Activated CD8-positive, alpha-beta T cell treated with anti-CD3 and anti-CD28 coated beads for 36 hours (primary cell): ENCODE measurements around the gene CARM1. TPM values are rescaled to one million over a fixed set of nuclear protein-coding genes. Genes with fewer than 3 reads are reported as not detected.

Source experiments
- ATAC-seq: fragments of 200-7000 bp; cut with Tn5 transposase; one replicate; pipeline ENCODE4 v1.10.0; 2021; ENCODE audit warnings: mild to moderate bottlenecking, moderate library complexity
- CTCF ChIA-PET: fragments of 350-600 bp; sonication (Branson Sonifier 250); formaldehyde crosslinking; loops from one replicate; lab custom pipeline; 2021; ENCODE audit warnings: antibody characterized with exemption; lab: Charles Lee
- POLR2A ChIA-PET: fragments of 350-600 bp; sonication (Branson Sonifier 250); formaldehyde crosslinking; loops from one replicate; lab custom pipeline; 2021; ENCODE audit warnings: antibody characterized with exemption; lab: Charles Lee
- DNase-seq: peaks from one replicate; pipeline ENCODE4 v3.0.0-alpha.2; 2020
- H3K27ac Mint-ChIP-seq: one replicate; pipeline ENCODE4 v1.8.0; 2021; ENCODE audit warnings: mild to moderate bottlenecking, mixed read lengths
- H3K27me3 Mint-ChIP-seq: one replicate; pipeline ENCODE4 v1.8.0; 2021; ENCODE audit warnings: mixed read lengths
- H3K36me3 Mint-ChIP-seq: one replicate; pipeline ENCODE4 v1.8.0; 2021; ENCODE audit warnings: low read depth, mixed read lengths
- H3K4me1 Mint-ChIP-seq: one replicate; pipeline ENCODE4 v1.8.0; 2021; ENCODE audit warnings: low read depth, mixed read lengths
- H3K4me3 Mint-ChIP-seq: one replicate; pipeline ENCODE4 v1.8.0; 2021; ENCODE audit warnings: mild to moderate bottlenecking, moderate library complexity, mixed read lengths
- H3K9me3 Mint-ChIP-seq: one replicate; pipeline ENCODE4 v1.8.0; 2021; ENCODE audit warnings: mixed read lengths
- intact Hi-C: fragments of 100-400 bp; cut with micrococcal nuclease; formaldehyde crosslinking; loops from one replicate; pipeline ENCODE4 v1.10.0; 2022
- total RNA-seq, 2 experiments: library from RNA; stranded (reverse); gene quantifications; one replicate each; pipeline ENCODE4 v1.2.3, GENCODE V29; 2021
- TF ChIP-seq, protein P1 (sequence below): fragments of 200-600 bp; IDR thresholded peaks from one replicate; pipeline ENCODE4 v1.8.0; 2022; ENCODE audit warnings: antibody characterized with exemption, mild to moderate bottlenecking

CARM1 gene
- total RNA-seq, 2 experiments from 2014 or later, result 95.1 to 95.4 TPM

DNA sequence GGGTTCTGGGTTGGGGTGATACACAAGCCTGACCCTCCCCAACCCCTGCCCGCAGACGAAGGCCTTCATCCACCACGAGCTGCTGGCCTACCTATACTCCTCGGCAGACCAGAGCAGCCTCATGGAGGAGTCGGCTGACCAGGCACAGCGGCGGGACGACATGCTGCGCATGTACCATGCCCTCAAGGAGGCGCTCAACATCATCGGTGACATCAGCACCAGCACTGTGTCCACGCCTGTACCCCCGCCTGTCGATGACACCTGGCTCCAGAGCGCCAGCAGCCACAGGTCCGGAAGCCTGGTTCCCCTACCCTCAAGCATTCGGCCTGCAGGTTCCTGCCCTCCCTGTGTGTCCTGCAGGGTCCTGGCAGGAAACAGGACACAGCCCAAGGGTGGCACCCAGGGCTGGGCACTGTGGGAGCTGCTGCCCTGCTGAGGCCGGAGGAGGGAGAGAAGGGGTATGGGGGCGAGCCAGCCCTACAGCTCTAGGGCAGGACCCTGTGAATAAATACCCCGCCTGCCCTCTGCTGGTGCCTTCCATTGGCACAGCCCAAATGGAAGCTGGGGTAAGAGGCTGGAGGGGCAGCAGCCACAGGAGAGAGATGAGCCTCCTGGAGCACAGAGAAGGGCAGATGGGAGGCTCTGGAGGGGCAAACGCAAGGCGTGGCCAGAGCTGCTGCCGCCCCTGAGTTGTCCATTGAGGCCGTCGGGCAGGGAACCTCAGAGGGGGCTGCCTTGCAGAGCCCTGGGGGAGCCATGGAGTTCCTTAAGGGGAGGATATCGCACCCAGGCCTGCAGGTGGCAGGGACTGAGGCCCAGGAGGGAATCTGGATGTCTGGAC lies 42.2 kb upstream of the CARM1 start:
- H3K36me3 Mint-ChIP-seq, result peaks cover 9% of the 10 kb centered on the region
- ChIA-PET CTCF (interaction anchor here (1.2 to 2.9 kb wide), 4 partner anchors 7 to 112 kb away, joined by 3 to 17 read pairs (median 9); partner anchors contain the start of gene DNM2), POLR2A (no interaction called here)
- no peak overlapping the region for H3K4me3 Mint-ChIP-seq
- H3K9me3 Mint-ChIP-seq, result no peaks in the 10 kb centered on the region
- DNase-seq, result peak; percentile 38
- no peaks in the 10 kb centered on the region for H3K4me1 Mint-ChIP-seq
- intact Hi-C loops, result no loop called here
- TF ChIP-seq, protein P1, sequence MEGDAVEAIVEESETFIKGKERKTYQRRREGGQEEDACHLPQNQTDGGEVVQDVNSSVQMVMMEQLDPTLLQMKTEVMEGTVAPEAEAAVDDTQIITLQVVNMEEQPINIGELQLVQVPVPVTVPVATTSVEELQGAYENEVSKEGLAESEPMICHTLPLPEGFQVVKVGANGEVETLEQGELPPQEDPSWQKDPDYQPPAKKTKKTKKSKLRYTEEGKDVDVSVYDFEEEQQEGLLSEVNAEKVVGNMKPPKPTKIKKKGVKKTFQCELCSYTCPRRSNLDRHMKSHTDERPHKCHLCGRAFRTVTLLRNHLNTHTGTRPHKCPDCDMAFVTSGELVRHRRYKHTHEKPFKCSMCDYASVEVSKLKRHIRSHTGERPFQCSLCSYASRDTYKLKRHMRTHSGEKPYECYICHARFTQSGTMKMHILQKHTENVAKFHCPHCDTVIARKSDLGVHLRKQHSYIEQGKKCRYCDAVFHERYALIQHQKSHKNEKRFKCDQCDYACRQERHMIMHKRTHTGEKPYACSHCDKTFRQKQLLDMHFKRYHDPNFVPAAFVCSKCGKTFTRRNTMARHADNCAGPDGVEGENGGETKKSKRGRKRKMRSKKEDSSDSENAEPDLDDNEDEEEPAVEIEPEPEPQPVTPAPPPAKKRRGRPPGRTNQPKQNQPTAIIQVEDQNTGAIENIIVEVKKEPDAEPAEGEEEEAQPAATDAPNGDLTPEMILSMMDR, result peak; percentile 22
- no peaks in the 10 kb centered on the region for H3K27me3 Mint-ChIP-seq
- no peak overlapping the region for H3K27ac Mint-ChIP-seq
- ATAC-seq, result peak; percentile 55

- intact Hi-C loops, result no loop called here
- TF ChIP-seq, protein P1, result no peak
These were observed 41.4 kb upstream of the CARM1 start for GRCh38 chr19:10829967-10830366.

GRCh38 chr19:10830370-10830769 lies 41.0 kb upstream of the CARM1 start:
- Mint-ChIP-seq H3K27ac (peak overlapping the region; percentile 24), H3K27me3 (no peaks in the 10 kb centered on the region), H3K4me3 (no peak overlapping the region), H3K36me3 (peaks cover 5% of the 10 kb centered on the region), H3K9me3 (no peaks in the 10 kb centered on the region), H3K4me1 (peaks cover 2% of the 10 kb centered on the region)
- ChIA-PET CTCF (interaction anchor here (1.6 kb wide), 1 partner anchor 113 kb away, joined by 4 read pairs; the partner anchor contains the start of gene DNM2), POLR2A (interaction anchor here (0.8 to 1.4 kb wide), 2 partner anchors 9 to 19 kb away, joined by 3 read pairs; no protein-coding TSS in a partner anchor)
- intact Hi-C loops, result no loop called here
- no peak for DNase-seq
- TF ChIP-seq, protein P1, result no peak
- no peak for ATAC-seq

More at GRCh38 chr19:10829967-10830366, 41.4 kb upstream of the CARM1 start:
- Mint-ChIP-seq H3K36me3 (peaks cover 4% of the 10 kb centered on the region), H3K4me3 (no peak overlapping the region), H3K9me3 (no peaks in the 10 kb centered on the region), H3K27me3 (no peaks in the 10 kb centered on the region), H3K4me1 (no peaks in the 10 kb centered on the region), H3K27ac (no peak overlapping the region)
- CTCF ChIA-PET, result interaction anchor here (1.6 to 2.9 kb wide), 3 partner anchors 27 to 112 kb away, joined by 4 to 17 read pairs (median 14); partner anchors contain the start of gene DNM2
- POLR2A ChIA-PET, result no interaction called here
- no peak for DNase-seq
- no peak for ATAC-seq

DNA sequence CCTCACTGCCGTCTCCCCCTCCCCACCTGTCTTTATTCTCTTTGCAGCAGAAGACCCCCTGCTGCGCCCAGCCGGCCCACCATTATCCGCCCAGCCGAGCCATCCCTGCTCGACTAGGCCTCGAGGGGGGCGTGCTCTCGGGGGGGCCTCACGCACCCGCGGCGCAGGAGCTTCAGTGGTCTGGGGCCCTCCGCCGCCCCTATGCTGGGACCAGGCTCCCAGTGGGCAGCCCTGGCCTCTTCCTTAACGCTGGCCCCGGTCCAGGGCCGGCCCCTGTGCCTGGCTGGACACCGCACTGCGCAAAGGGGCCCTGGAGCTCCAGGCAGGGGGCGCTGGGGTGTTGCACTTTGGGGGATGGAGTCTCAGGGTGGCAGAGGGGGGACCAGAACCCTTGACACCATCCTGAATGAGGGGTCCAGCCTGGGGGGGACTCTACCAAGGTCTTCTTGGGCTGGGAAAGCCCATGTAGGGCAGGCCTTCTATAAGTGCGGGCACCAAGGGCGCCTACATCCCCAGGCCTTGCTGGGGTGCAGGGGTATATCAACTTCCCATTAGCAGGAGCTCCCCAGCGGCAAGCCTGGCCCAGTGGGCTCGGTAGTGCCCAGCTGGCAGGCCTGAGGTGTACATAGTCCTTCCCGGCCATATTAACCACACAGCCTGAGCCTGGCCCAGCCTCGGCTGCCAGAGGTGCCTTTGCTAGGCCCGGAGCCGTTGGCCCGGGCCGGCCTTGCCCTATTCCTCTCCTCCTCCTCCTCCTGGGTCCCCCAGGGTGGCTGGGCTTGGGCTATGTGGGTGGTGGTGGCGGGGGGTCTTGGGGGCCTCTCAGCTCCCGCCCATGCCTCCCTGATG lies 40.2 kb upstream of the CARM1 start:
- peaks cover 2% of the 10 kb centered on the region for H3K9me3 Mint-ChIP-seq
- intact Hi-C loops, result no loop called here
- POLR2A ChIA-PET, result interaction anchor here (0.8 to 1.4 kb wide), 4 partner anchors 10 to 122 kb away, joined by 3 read pairs; no protein-coding TSS in a partner anchor
- TF ChIP-seq, protein P1, result no peak
- ATAC-seq, result no peak
- DNase-seq, result no peak
- H3K27ac Mint-ChIP-seq, result no peak overlapping the region
- H3K27me3 Mint-ChIP-seq, result no peaks in the 10 kb centered on the region
- CTCF ChIA-PET, result interaction anchor here (1.3 to 1.6 kb wide), 2 partner anchors 33 to 113 kb away, joined by 3 to 4 read pairs; partner anchors contain the start of gene DNM2
- H3K4me3 Mint-ChIP-seq, result no peak overlapping the region
- peaks cover 6% of the 10 kb centered on the region for H3K36me3 Mint-ChIP-seq
- peaks cover 5% of the 10 kb centered on the region for H3K4me1 Mint-ChIP-seq
